ENCODE measurements around the gene ARRB2. TPM values are rescaled to one million over a fixed set of nuclear protein-coding genes. Genes with fewer than 3 reads are reported as not detected.

ARRB2 gene
- total and polyA plus RNA-seq, 2 of the 13 experiments (the other 11 are each of a cell fraction or from before 2014, with no cell fraction given): 21.5 to 49.2 TPM

GRCh38 chr17:4759776-4760236 is 49.4 kb downstream of the ARRB2 start (continued):
- TF ChIP-seq ZBTB39 (CRISPR knock-in tag; IDR thresholded peaks at IDR 0.05) (peak; percentile 86), HMGXB3 (CRISPR knock-in tag; IDR thresholded peaks at IDR 0.05; ENCODE audit: borderline replicate concordance) (peak; percentile 85; the same call in 1 of the 2 replicates), GFI1 (CRISPR knock-in tag; IDR thresholded peaks at IDR 0.05; ENCODE audit: borderline replicate concordance) (peak; percentile 96), PRDM4 (CRISPR knock-in tag; IDR thresholded peaks at IDR 0.05; ENCODE audit: borderline replicate concordance) (no peak), ZNF460 (CRISPR knock-in tag; IDR thresholded peaks at IDR 0.05; ENCODE audit: borderline replicate concordance) (no peak; the same call in none of the 2 replicates), ZNF609 (CRISPR knock-in tag; IDR thresholded peaks at IDR 0.05; ENCODE audit: borderline replicate concordance) (peak; percentile 96), SCMH1 (CRISPR knock-in tag; IDR thresholded peaks at IDR 0.05; ENCODE audit: borderline replicate concordance) (no peak), TCF12 (IDR thresholded peaks at IDR 0.05) (no peak), TCF12 (CRISPR knock-in tag; IDR thresholded peaks at IDR 0.05) (0 out of 2 replicates have a peak, but pooled peaks have one; percentile 64), SYNCRIP (IDR thresholded peaks at IDR 0.05; ENCODE audit: insufficient read depth, low read depth, low read length) (no peak), ZBTB26 (CRISPR knock-in tag; IDR thresholded peaks at IDR 0.05; ENCODE audit: borderline replicate concordance) (no peak; the same call in 1 of the 2 replicates)

All from HepG2 (cell line).